ENCODE data around the gene GRB7. TPM values are rescaled to one million over a fixed set of nuclear protein-coding genes. Genes with fewer than 3 reads are reported as not detected.
"Not testable (repeated sequence)": the region's sequence is repeated elsewhere in the genome, so short reads cannot be mapped to it uniquely, and the experiment has no call there.

GRB7 gene
- total and polyA plus RNA-seq, 10 donors, result 0.04 to 1.9 (median 0.51) TPM; not detected in 1

DNA sequence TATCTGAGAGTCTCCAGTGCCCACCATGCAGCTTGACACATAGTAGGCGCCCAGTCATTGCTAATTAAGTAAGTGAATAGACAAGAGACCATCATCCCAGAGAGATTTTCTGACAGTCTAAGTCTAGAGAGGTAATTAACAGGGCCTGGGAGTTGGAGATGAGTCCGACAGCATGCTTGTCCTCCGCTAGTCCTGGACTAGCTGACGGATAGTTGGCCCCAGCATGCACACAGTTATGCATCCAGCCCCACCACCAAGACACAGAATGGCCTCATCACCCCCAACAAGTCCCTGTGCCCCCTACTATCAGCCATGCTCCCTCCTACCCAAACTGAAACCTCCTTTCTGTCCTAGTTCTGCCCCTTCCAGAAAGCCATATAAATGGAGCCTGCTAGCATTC, 10.0 kb downstream of the GRB7 start:
- Histone ChIP-seq H3K4me3 (no peak overlapping the region), H3K27me3 (replicated peaks in 1 of 7) (peaks cover 0 to 18% (median 0%) of the 10 kb centered on the region in 7 donors), H3K9me3 (no peaks in the 10 kb centered on the region), H3K27ac (no peak overlapping the region), H3K36me3 (no peaks in the 10 kb centered on the region), H3K4me1 (peaks cover 0 to 13% (median 4%) of the 10 kb centered on the region in 6 donors)
- WGBS, 5 donors, result 88 to 98% (median 96%) methylated on average over 3 to 4 of the region's 4 CpGs
- TF ChIP-seq POLR2A (IDR thresholded peaks at IDR 0.05), result no peak
- TF ChIP-seq, protein P1, sequence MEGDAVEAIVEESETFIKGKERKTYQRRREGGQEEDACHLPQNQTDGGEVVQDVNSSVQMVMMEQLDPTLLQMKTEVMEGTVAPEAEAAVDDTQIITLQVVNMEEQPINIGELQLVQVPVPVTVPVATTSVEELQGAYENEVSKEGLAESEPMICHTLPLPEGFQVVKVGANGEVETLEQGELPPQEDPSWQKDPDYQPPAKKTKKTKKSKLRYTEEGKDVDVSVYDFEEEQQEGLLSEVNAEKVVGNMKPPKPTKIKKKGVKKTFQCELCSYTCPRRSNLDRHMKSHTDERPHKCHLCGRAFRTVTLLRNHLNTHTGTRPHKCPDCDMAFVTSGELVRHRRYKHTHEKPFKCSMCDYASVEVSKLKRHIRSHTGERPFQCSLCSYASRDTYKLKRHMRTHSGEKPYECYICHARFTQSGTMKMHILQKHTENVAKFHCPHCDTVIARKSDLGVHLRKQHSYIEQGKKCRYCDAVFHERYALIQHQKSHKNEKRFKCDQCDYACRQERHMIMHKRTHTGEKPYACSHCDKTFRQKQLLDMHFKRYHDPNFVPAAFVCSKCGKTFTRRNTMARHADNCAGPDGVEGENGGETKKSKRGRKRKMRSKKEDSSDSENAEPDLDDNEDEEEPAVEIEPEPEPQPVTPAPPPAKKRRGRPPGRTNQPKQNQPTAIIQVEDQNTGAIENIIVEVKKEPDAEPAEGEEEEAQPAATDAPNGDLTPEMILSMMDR (IDR thresholded peaks at IDR 0.05 in 8 of 11, conservative IDR thresholded peaks at IDR 0.05 in 3 of 11), result no peak
- no peak for TF ChIP-seq POLR2AphosphoS5 (IDR thresholded peaks at IDR 0.05)
- intact Hi-C loops (cut with DNase I; ENCODE audit: low total_unique reads), result no loop called here
- no peak for DNase-seq

DNA sequence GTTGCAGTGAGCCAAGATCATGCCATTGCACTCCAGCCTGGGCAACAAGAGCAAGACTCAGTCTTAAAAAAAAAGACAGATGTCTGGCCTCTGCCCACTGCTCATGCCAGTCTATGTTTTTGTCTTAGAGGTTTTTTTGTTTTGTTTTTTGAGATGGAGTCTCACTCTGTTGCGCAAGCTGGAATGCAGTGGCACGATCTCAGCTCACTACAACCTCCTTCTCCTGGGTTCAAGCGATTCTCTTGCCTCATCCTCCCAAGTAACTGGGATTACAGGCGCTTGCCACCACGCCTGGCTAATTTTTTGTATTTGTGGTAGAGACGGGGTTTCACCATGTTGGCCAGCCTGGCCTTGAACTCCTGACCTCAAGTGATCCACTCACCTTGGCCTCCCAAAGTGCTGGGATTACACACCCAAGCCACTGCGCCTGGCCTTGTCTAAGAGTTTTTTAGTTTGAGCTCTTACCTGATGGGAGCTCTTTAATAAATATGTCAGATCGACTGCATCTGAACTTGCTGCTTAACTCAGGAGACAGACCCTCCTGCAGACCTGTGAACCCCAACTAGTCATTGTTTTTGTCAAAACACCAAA, 10.8 kb downstream of the GRB7 start:
- 83 to 95% (median 90%) methylated on average over 8 of the region's 8 CpGs for WGBS, 5 donors
- H3K4me1 ChIP-seq, result peaks cover 8 to 21% (median 12%) of the 10 kb centered on the region in 6 donors
- intact Hi-C loops (cut with DNase I; ENCODE audit: low total_unique reads); H3K27ac ChIP-seq; H3K36me3 ChIP-seq; H3K9me3 ChIP-seq; H3K4me3 ChIP-seq; H3K27me3 ChIP-seq (replicated peaks in 1 of 7): not testable (repeated sequence)
- DNase-seq, result peak; percentile 41

DNA sequence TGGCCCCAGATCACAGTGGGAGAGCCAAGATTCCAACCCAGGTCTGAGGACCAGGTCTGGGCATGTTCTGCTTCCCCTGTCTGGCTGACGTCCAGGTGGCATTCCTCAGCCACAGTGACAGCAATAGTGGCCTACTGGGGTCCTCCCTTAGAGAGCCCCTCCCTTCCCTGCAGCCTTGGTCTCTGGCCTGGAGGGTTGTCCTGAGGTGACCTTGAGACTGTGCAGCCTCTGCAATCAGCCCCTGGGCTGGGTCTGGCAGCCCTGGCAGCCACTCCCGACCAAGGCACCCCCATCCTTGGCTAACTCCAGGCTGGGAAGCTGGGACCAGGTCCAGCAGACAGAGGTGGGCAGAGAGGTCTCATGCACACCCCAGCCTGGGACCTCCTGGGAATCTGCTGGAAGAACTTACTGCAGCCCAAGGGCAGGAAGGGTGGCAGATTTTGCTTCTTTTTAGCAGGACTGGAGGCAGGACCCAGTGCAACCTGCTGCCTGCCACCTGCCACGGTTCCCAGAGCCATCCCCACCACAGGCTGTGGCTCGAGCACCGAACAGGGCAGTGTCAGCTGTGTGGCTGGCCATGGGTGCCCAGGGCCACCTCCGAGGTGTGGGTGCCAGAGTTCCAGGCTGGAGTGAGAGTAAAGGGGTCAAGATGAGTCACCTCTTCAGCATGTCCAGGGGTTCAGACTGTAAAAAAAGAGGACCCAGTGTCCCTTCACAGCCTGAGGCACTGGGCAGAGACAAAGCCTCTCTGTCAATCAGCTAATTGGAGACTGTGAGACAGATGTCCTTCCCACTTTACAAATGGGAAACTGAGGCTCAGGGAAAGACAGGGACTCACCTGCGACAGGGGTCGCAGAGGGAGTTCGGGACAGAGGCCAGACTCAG, 12.6 kb downstream of the GRB7 start:
- WGBS, 5 donors, result 70 to 91% (median 85%) methylated on average over 7 to 9 of the region's 9 CpGs
- H3K4me1 ChIP-seq, result peaks cover 13 to 36% (median 24%) of the 10 kb centered on the region in 6 donors
- H3K27ac ChIP-seq, result no peak overlapping the region
- no peaks in the 10 kb centered on the region for H3K36me3 ChIP-seq
- intact Hi-C loops (cut with DNase I; ENCODE audit: low total_unique reads), result loop anchor here (5.0 to 10.0 kb wide), 2 partner anchors 114 to 128 kb away; partner anchors contain the start of genes IKZF3 and ZPBP2
- no peaks in the 10 kb centered on the region for H3K27me3 ChIP-seq (replicated peaks in 1 of 7)
- TF ChIP-seq POLR2AphosphoS5 (IDR thresholded peaks at IDR 0.05) (no peak), POLR2A (IDR thresholded peaks at IDR 0.05) (no peak)
- TF ChIP-seq, protein P1 (IDR thresholded peaks at IDR 0.05 in 8 of 11, conservative IDR thresholded peaks at IDR 0.05 in 3 of 11), result no peak
- DNase-seq, result peak; percentile 63
- H3K4me3 ChIP-seq, result no peak overlapping the region
- H3K9me3 ChIP-seq, result no peaks in the 10 kb centered on the region

DNA sequence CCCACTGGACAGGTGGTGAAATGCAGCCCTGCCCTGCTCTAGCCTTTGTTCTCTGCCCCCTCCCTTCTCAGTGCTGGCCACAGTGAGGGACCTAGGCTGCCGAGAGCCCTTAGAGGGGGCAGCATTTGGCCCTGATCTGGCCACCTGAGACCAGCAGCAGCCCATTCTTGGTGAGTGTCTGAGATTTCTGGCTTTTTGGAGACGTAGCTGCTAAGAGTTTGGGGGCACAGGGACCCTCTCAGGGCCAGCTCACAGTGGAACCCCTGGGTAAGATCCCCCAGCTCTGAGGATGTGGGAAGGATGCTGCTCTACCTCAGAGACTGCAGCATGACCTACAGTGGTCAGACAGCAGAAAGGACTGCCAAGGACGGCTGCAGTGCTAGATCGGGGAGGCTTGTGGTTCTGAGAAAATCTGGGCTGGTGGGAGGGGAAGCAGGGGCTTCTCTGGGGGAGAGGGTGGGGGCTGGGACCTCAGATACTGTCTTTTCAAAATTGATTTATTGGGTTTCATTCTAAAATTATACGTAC, 13.3 kb downstream of the GRB7 start:
- no peaks in the 10 kb centered on the region for H3K27me3 ChIP-seq (replicated peaks in 1 of 7)
- no peak for TF ChIP-seq POLR2AphosphoS5 (IDR thresholded peaks at IDR 0.05)
- intact Hi-C loops (cut with DNase I; ENCODE audit: low total_unique reads), result loop anchor here (5.0 to 10.0 kb wide), 2 partner anchors 114 to 129 kb away; partner anchors contain the start of genes IKZF3 and ZPBP2
- H3K36me3 ChIP-seq, result no peaks in the 10 kb centered on the region
- no peaks in the 10 kb centered on the region for H3K9me3 ChIP-seq
- 67 to 86% (median 76%) methylated on average over 4 to 5 of the region's 5 CpGs for WGBS, 5 donors
- H3K4me3 ChIP-seq, result no peak overlapping the region
- H3K4me1 ChIP-seq, result peaks cover 17 to 43% (median 31%) of the 10 kb centered on the region in 6 donors
- H3K27ac ChIP-seq, result no peak overlapping the region
- peak; percentile 52 for DNase-seq

Measured in spleen (tissue), 11 donors.